OCI-LY3 (cell line): ENCODE data around the gene SLC36A4.

Experiments used
- EZH2phosphoT487 ChIP-seq: fragments of 200-600 bp; shearing (Covaris generic); IDR thresholded peaks from 2 replicates; pipeline ENCODE4 v1.6.1; 2018; ENCODE audit warnings: antibody characterized with exemption, mixed run types, low read depth
- TF ChIP-seq, protein P1 (sequence below): fragments of 200-600, 300-600 bp; sonication (generic); IDR thresholded peaks from 2 replicates; pipeline ENCODE4 v1.5.1; 2014; ENCODE audit warnings: antibody characterized with exemption, low read length, low read depth

DNA sequence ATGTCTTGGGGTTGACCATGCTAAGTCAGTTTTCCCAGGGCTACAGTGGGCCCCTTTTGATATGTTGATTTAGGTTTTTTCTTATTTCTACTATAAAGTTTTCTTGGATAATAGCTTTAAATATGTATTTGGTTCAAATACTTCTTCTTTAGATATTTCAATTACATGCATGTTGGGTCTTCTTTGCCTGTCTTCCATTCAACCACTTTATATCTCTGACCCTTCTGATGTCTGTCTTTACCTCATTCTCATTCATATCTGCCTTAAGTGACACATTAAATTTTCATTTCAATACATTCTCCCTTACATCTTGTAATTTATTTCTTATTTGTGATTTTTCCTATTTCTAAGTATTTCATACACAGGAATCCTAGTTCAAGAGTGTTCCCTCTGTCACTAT lies 10.5 kb downstream of the SLC36A4 start:
- TF ChIP-seq, protein P1, sequence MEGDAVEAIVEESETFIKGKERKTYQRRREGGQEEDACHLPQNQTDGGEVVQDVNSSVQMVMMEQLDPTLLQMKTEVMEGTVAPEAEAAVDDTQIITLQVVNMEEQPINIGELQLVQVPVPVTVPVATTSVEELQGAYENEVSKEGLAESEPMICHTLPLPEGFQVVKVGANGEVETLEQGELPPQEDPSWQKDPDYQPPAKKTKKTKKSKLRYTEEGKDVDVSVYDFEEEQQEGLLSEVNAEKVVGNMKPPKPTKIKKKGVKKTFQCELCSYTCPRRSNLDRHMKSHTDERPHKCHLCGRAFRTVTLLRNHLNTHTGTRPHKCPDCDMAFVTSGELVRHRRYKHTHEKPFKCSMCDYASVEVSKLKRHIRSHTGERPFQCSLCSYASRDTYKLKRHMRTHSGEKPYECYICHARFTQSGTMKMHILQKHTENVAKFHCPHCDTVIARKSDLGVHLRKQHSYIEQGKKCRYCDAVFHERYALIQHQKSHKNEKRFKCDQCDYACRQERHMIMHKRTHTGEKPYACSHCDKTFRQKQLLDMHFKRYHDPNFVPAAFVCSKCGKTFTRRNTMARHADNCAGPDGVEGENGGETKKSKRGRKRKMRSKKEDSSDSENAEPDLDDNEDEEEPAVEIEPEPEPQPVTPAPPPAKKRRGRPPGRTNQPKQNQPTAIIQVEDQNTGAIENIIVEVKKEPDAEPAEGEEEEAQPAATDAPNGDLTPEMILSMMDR = no peak
- TF ChIP-seq EZH2phosphoT487 = no peak
